Progenitor cell of endocrine pancreas (in vitro differentiated cells): ENCODE measurements around the gene C1S. TPM values are rescaled to one million over a fixed set of nuclear protein-coding genes. Genes with fewer than 3 reads are reported as not detected.
A peak's percentile ranks its signal among the peaks of the same experiment; 100 is the strongest.

Experiments
- DNase-seq: peaks from one replicate; pipeline ENCODE4 v3.0.0; 2021; ENCODE audit warnings: low spot score; ENCODE audit not compliant: unreplicated experiment
- H3K27ac Mint-ChIP-seq: 2 replicates; pipeline ENCODE4 v1.8.0; 2021; ENCODE audit warnings: mild to moderate bottlenecking, moderate library complexity, mixed read lengths
- H3K27me3 Mint-ChIP-seq: 2 replicates; pipeline ENCODE4 v1.8.0; 2021; ENCODE audit warnings: mixed read lengths
- H3K36me3 Mint-ChIP-seq: 2 replicates; pipeline ENCODE4 v1.8.0; 2022; ENCODE audit warnings: mixed read lengths; ENCODE audit not compliant: insufficient read depth
- H3K4me1 Mint-ChIP-seq: 2 replicates; pipeline ENCODE4 v1.8.0; 2021; ENCODE audit warnings: low read depth, mixed read lengths
- H3K4me3 Mint-ChIP-seq: 2 replicates; pipeline ENCODE4 v1.8.0; 2021; ENCODE audit warnings: low read depth, mild to moderate bottlenecking, moderate library complexity, mixed read lengths
- H3K9me3 Mint-ChIP-seq: 2 replicates; pipeline ENCODE4 v1.8.0; 2021; ENCODE audit warnings: low read depth, mixed read lengths
- CTCF ChIP-seq: fragments of 200-600 bp; sonication (generic); IDR thresholded peaks from one replicate; pipeline ENCODE4 v1.5.0; 2021; ENCODE audit warnings: antibody characterized with exemption, mild to moderate bottlenecking; ENCODE audit not compliant: unreplicated experiment
- total RNA-seq: library from RNA; stranded (reverse); gene quantifications from 2 replicates; pipeline ENCODE4 v1.2.1, GENCODE V29; 2021

C1S gene
- total RNA-seq, 1 donor from 2014 or later, result 4.1 TPM

GRCh38 chr12:7016958-7017571 is 43.5 kb upstream of the C1S start:
- Mint-ChIP-seq H3K36me3 (no peaks in the 10 kb centered on the region), H3K4me3 (peak overlapping the region; percentile 78), H3K4me1 (peaks cover 23% of the 10 kb centered on the region), H3K27ac (no peak overlapping the region), H3K27me3 (no peaks in the 10 kb centered on the region), H3K9me3 (no peaks in the 10 kb centered on the region)
- DNase-seq, result no peak
- TF ChIP-seq CTCF, result no peak

GRCh38 chr12:7017870-7018349 is 42.6 kb upstream of the C1S start:
- no peaks in the 10 kb centered on the region for H3K36me3 Mint-ChIP-seq
- H3K4me1 Mint-ChIP-seq, result peaks cover 23% of the 10 kb centered on the region
- no peak for DNase-seq
- no peaks in the 10 kb centered on the region for H3K9me3 Mint-ChIP-seq
- no peak for TF ChIP-seq CTCF
- H3K4me3 Mint-ChIP-seq, result peak overlapping the region; percentile 78
- H3K27ac Mint-ChIP-seq, result peak overlapping the region; percentile 97
- H3K27me3 Mint-ChIP-seq, result no peaks in the 10 kb centered on the region

- no peaks in the 10 kb centered on the region for H3K36me3 Mint-ChIP-seq
- H3K9me3 Mint-ChIP-seq, result no peaks in the 10 kb centered on the region
- H3K27me3 Mint-ChIP-seq, result no peaks in the 10 kb centered on the region
- peak; percentile 100 for DNase-seq
- H3K4me3 Mint-ChIP-seq, result peak within 1 kb of the TSS; percentile 78
- H3K27ac Mint-ChIP-seq, result peak within 1 kb of the TSS; percentile 97
- H3K4me1 Mint-ChIP-seq, result peaks cover 23% of the 10 kb centered on the region
- peak; percentile 100 for TF ChIP-seq CTCF
These were observed 42.0 kb upstream of the C1S start, which contains the start of gene LPCAT3 for GRCh38 chr12:7018350-7019042. TSS of gene LPCAT3 (minus strand) at chr12:7018476. CDS start at chr12:7018424, 52 bp downstream.

GRCh38 chr12:7019043-7019569 is 41.4 kb upstream of the C1S start:
- no peak for DNase-seq
- no peaks in the 10 kb centered on the region for H3K9me3 Mint-ChIP-seq
- H3K27ac Mint-ChIP-seq, result peak overlapping the region; percentile 97
- no peak for TF ChIP-seq CTCF
- no peaks in the 10 kb centered on the region for H3K36me3 Mint-ChIP-seq
- H3K4me3 Mint-ChIP-seq, result peak overlapping the region; percentile 78
- peaks cover 23% of the 10 kb centered on the region for H3K4me1 Mint-ChIP-seq
- peaks cover 2% of the 10 kb centered on the region for H3K27me3 Mint-ChIP-seq

- Mint-ChIP-seq H3K9me3 (no peaks in the 10 kb centered on the region), H3K4me3 (no peak overlapping the region), H3K27me3 (peaks cover 3% of the 10 kb centered on the region), H3K36me3 (no peaks in the 10 kb centered on the region), H3K27ac (no peak overlapping the region), H3K4me1 (peaks cover 16% of the 10 kb centered on the region)
- no peak for DNase-seq
- no peak for TF ChIP-seq CTCF
These were observed 38.6 kb upstream of the C1S start for GRCh38 chr12:7021956-7022355.
